Ascending aorta (tissue), 2 donors: ENCODE measurements around the gene ARHGEF40. TPM values are rescaled to one million over a fixed set of nuclear protein-coding genes. Genes with fewer than 3 reads are reported as not detected.

Source experiments
- DNase-seq, 2 donors: peaks; one replicate each; pipeline ENCODE4 v3.0.0-alpha.2; 2019; ENCODE audit warnings: low spot score in 2 of 2
- H3K27ac ChIP-seq, 2 donors: fragments of 200-600 bp; sonication (generic); one replicate each; pipeline ENCODE4 v1.5.1; 2016 to 2017; ENCODE audit warnings: mild to moderate bottlenecking in 1 of 2
- H3K27me3 ChIP-seq: fragments of 200-600 bp; sonication (generic); one replicate; pipeline ENCODE4 v1.5.1; 2017
- H3K36me3 ChIP-seq, 2 donors: fragments of 200-600 bp; sonication (generic); one replicate each; pipeline ENCODE4 v1.5.1; 2016
- H3K4me1 ChIP-seq, 2 donors: fragments of 200-600 bp; sonication (generic); one replicate each; pipeline ENCODE4 v1.5.1; 2016 to 2017; ENCODE audit warnings: mild to moderate bottlenecking in 1 of 2
- H3K4me3 ChIP-seq, 2 donors: fragments of 200-600 bp; sonication (generic); one replicate each; pipeline ENCODE4 v1.5.1; 2016 to 2017; ENCODE audit warnings: mild to moderate bottlenecking in 1 of 2
- H3K9me3 ChIP-seq, 2 donors: fragments of 200-600 bp; sonication (generic); one replicate each; pipeline ENCODE4 v1.5.1; 2016
- intact Hi-C: fragments of 100-400 bp; cut with DNase I; formaldehyde crosslinking; loops from one replicate; pipeline ENCODE4 v1.15.1; 2023
- total RNA-seq: library from RNA; depleted of rRNA; stranded (reverse); fragments of >200 nt; gene quantifications from one replicate; pipeline ENCODE4 v1.1.0, GENCODE V29; 2016
- TF ChIP-seq, protein P1 (sequence below), 3 experiments: fragments of 200-600 bp in 2 of 3; fragments of 450-650 bp in 1 of 3; sonication (generic) in 2 of 3; IDR thresholded peaks; one replicate each; pipeline ENCODE4 v1.5.1; 2016 to 2019; ENCODE audit warnings: antibody characterized with exemption in 3 of 3, mild to moderate bottlenecking in 1 of 3, moderate library complexity in 1 of 3

The ARHGEF40 gene
- total RNA-seq, 1 donor from 2014 or later: 64.8 TPM

DNA sequence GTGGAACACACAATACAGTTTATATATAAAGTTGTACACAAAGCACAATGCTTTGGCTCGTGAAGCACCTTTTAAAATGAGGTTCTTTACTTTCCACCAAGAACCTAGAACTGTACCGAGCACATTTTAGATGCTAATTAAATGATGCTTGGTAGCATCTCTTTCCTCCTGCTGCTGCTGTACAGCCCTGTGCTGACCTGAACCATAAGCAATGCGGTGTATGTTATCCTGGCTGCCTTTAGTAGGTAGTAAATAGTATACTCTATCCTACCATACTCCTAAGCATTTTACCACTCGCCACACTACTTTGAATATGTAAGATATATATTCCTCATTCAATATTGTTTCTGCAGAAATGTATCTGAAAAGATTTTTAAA lies 15.3 kb upstream of the ARHGEF40 start:
- Histone ChIP-seq H3K4me3 (no peak overlapping the region), H3K27ac (no peak overlapping the region), H3K27me3 (no peaks in the 10 kb centered on the region), H3K36me3 (no peaks in the 10 kb centered on the region), H3K4me1 (no peaks in the 10 kb centered on the region), H3K9me3 (no peaks in the 10 kb centered on the region)
- DNase-seq: no peak
- intact Hi-C loops: no loop called here
- TF ChIP-seq, protein P1, sequence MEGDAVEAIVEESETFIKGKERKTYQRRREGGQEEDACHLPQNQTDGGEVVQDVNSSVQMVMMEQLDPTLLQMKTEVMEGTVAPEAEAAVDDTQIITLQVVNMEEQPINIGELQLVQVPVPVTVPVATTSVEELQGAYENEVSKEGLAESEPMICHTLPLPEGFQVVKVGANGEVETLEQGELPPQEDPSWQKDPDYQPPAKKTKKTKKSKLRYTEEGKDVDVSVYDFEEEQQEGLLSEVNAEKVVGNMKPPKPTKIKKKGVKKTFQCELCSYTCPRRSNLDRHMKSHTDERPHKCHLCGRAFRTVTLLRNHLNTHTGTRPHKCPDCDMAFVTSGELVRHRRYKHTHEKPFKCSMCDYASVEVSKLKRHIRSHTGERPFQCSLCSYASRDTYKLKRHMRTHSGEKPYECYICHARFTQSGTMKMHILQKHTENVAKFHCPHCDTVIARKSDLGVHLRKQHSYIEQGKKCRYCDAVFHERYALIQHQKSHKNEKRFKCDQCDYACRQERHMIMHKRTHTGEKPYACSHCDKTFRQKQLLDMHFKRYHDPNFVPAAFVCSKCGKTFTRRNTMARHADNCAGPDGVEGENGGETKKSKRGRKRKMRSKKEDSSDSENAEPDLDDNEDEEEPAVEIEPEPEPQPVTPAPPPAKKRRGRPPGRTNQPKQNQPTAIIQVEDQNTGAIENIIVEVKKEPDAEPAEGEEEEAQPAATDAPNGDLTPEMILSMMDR (IDR thresholded peaks at IDR 0.05): no peak

DNA sequence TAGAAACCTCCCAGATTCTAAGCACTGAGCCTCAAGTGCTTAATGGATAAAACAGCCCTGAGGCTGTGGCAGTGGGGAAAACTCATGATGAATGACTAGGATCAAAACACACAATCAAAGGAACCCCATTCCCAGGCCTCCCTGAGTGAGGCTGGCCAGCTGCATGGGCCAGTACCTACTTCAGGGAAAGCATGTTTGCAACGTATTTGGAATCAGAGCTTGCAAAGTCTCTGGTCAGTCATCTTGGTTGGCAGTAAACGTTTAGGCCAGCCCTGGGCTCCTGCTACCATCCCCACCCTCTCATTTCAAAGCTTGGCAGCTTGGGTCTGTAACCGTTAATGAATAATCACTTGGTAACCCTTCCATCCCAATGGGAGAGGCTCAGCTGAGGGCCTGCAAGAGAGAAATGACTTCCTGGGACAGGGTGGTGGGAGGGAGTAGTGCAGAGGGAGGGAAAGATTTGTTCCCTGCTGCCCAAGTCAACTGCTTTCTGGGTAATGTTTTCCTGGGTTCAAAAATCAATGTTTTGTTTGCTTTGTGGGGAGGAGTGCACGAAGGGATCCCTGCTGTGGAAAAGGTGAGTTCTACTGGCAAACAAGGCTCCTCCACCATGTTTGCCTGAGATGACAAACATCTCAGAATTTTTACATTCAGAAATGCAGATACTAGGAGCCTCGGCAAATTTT lies 14.5 kb upstream of the ARHGEF40 start:
- Histone ChIP-seq H3K4me1 (no peaks in the 10 kb centered on the region), H3K27ac (no peak overlapping the region), H3K9me3 (no peaks in the 10 kb centered on the region), H3K4me3 (no peak overlapping the region), H3K36me3 (no peaks in the 10 kb centered on the region), H3K27me3 (no peaks in the 10 kb centered on the region)
- intact Hi-C loops: no loop called here
- no peak for DNase-seq
- TF ChIP-seq, protein P1 (IDR thresholded peaks at IDR 0.05): no peak

GRCh38 chr14:21056520-21057163 lies 13.5 kb upstream of the ARHGEF40 start:
- Histone ChIP-seq H3K4me1 (no peaks in the 10 kb centered on the region), H3K36me3 (no peaks in the 10 kb centered on the region), H3K27ac (no peak overlapping the region), H3K9me3 (no peaks in the 10 kb centered on the region), H3K27me3 (no peaks in the 10 kb centered on the region), H3K4me3 (no peak overlapping the region)
- intact Hi-C loops: no loop called here
- DNase-seq: no peak
- TF ChIP-seq, protein P1 (IDR thresholded peaks at IDR 0.05): no peak

- Histone ChIP-seq H3K4me3 (no peak within 1 kb of the TSS), H3K27ac (no peak within 1 kb of the TSS), H3K27me3 (no peaks in the 10 kb centered on the region), H3K36me3 (no peaks in the 10 kb centered on the region), H3K9me3 (no peaks in the 10 kb centered on the region), H3K4me1 (no peaks in the 10 kb centered on the region)
- TF ChIP-seq, protein P1 (IDR thresholded peaks at IDR 0.05): no peak
- DNase-seq: no peak
- intact Hi-C loops: no loop called here
These were observed 12.1 kb upstream of the ARHGEF40 start, which contains the start of gene RNASE8 for GRCh38 chr14:21057803-21058675. Gene RNASE8 (plus strand): TSS chr14:21057822. CDS start chr14:21057893, 71 bp downstream.

DNA sequence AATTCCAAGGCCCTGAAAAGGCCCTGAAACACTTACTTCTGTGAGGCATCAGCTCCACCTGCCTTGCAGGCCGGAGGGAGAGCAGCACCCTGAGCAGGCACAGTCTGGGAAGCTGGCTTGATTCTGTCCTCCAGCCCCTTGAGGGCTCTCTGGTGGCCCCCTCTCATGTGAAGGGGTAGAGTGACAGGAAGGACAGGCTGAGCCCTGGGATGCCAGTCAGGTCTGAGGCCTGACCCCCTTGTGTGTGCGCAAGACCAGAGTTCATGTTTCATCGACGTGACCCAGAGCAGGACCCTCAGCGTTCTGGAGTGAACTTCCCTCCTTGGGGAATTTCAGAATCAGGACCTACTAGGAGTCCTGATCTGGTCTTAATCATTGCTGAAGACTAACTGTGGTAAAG lies 11.2 kb upstream of the ARHGEF40 start:
- H3K9me3 ChIP-seq: no peaks in the 10 kb centered on the region
- intact Hi-C loops: no loop called here

More for the DNA sequence above, 11.2 kb upstream of the ARHGEF40 start:
- Histone ChIP-seq H3K27ac (no peak overlapping the region), H3K36me3 (no peaks in the 10 kb centered on the region), H3K4me1 (no peaks in the 10 kb centered on the region), H3K4me3 (no peak overlapping the region), H3K27me3 (no peaks in the 10 kb centered on the region)
- TF ChIP-seq, protein P1 (IDR thresholded peaks at IDR 0.05): no peak
- no peak for DNase-seq
